GM19324 (cell line): Measurements from ENCODE around the gene STXBP2.

Experiments used
- ATAC-seq: cut with Tn5 transposase; IDR thresholded peaks from one replicate; pipeline ENCODE4 v1.9.1; 2021; ENCODE audit warnings: mild to moderate bottlenecking, moderate library complexity; ENCODE audit not compliant: unreplicated experiment, low FRiP score

Gene STXBP2

GRCh38 chr19:7636691-7637373 lies at the start of gene STXBP2:
TSS of gene STXBP2 (plus strand) at chr19:7637110. CDS start at chr19:7637150, 40 bp downstream.
- ATAC-seq, result peak; percentile 80

DNA sequence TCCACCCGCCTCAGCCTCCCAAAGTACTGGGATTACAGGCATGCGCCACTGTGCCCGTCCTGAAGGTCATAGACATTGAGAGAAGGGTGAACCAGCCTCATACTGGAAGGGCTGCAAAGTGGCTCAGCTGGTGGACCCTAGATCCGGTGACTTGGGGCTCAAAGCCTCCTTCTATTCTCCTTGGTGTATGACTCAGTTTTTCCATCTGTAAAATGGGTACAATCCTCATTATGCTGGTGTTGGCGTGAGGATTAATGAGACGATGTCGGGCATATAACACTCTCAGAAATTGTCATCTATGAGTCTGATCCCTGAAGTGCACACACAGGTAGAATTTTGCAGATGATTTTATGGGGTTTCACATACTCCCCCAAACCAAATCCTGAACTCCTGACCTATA lies 47.1 kb upstream of the STXBP2 start:
- no peak for ATAC-seq

- no peak for ATAC-seq
These were observed 46.7 kb upstream of the STXBP2 start for GRCh38 chr19:7590256-7590655.

DNA sequence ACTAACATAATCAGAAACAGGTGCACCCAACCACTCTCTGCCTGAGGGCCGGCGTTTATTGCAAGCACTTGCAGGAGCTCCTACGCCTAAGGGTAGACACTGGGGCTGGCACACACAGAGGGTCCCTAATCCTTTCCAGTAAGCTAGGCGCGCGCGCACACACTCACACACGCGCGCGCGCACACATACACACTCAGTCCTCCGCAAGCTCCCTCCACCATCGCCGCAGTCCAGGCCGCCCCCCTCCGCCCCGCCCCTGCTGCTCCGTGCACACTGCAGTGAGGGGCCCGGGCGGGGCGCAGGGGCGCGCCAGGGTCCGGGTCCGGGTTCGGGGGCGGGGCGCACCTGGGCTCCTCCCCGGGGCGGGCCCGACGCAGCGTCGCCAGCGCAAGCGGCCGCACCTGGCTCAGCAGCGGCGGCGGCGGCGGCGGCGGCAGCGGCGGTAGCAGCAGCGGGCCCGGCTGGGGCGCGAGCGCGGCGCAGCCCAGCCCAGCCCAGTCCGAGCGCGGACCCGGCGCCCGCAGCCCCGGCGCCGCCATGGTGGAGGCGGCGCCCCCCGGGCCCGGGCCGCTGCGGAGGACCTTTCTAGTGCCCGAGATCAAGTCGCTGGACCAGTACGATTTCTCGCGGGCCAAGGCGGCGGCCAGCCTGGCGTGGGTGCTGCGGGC lies 41.3 kb upstream of the STXBP2 start, which contains the start of gene CAMSAP3:
Gene CAMSAP3, plus strand, starts transcription at position 398 of the 668 bp plus-strand sequence. Its CDS starts 140 bp downstream, at position 538.
- no peak for ATAC-seq

DNA sequence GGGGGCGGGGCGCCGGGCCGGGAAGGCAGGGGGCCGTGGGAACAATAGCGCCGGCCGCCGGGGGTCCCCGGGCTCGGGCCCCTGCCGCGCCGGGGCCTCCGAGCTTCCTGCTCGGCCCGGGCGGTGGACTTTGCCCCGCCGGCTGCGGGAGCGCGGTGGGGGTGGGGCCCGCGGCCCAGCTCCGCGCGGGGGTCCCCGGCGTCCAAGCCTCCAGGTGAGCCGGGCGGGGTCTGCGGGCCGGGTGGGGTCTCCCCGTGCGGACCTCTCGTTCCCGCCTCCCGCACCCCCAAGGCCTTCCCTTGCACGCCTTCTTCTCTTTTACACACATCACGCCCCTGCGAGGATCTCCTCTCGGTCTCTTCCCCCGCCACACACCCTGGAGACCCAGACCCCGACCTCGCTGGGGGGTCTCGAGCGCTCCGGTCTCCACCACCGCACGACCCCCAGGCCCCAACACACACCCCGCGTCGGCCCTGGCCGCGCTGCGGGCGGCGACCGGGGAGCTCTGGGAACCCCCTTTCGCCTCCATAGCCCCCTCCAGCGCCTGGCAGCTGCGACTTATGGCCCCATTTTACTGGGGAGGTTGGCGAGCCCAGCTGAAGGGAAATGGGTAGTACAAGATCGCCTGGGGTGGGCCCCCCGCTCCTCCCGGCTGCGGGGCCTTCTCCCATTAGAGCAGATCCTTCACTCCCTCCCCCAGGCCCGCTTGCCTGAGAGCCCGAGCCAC lies 40.5 kb upstream of the STXBP2 start:
- ATAC-seq, result no peak

DNA sequence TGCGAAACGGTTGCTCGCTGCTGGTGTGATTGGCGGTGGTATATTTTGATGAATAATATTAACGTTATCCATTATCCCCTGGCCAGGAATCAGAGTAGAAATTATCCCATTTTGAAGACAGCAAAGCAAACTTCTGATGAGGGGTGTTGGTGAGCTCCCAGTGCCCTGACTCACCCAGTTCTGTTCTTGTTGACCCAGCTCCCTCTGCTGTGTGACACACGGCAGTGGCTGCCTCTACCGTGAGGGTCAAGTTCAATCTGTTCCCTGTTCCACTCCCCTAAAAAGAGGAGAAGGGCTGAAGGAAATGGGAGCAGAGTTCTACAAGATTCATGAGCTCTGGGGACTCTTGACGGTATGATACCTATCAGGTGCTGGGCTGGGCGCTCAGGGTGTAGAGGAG lies 39.2 kb upstream of the STXBP2 start:
- ATAC-seq, result no peak

DNA sequence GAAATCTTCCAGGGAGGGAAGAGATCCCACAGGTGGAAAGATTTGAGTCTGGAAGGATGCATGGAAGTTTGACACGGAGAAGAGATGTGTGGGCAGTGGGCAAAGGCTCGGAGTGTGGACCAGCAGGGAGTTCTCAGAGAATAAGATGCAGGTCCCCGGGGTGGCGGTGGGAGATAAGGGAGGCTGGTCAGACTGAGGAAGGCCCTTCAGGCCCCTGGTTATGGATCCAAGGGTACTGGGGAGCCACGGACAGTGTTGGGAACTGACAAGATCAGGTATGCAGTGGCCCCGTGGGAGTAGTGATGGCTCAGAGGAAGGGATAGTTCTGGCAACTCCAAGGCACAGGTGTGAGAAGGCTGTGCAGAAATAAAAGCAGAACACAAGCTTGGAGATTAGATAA lies 38.7 kb upstream of the STXBP2 start:
- no peak for ATAC-seq

- ATAC-seq, result no peak
These were observed 36.2 kb upstream of the STXBP2 start for GRCh38 chr19:7600721-7601120.

DNA sequence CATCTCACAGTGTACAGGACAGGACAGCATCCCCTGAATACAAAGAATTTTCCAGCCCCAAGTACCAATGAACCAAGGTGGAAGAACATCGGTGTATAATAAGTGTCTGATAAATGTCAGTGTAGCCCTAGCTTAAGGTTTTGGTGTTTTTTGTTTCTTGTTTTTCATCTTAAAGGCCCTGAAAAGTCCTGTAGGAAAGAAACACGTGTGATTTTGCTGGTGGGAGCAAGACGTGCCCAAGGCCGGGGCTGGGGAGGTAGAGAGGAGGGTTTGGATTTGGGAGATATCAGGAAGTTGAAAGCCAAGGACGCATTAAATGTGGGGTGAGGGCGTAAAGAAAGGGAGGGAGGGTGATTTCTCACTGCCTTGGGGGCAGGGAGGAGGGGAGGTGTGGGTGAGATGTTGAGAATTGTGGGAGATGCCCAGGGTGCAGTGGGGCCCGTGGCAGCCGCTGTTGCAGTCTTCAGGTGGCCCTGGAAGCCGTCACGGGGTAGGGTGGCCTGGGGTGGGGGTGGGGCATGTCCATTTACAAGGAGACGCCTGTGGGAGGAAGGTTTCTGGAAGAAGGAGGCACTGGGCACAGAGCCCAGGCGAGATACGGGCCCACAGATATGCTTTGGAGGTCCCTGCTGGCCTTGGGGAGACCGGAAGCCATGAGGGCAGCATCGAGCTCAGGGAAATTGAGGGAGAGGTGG lies 34.5 kb upstream of the STXBP2 start:
- no peak for ATAC-seq

GRCh38 chr19:7602935-7603497 lies 33.9 kb upstream of the STXBP2 start:
- ATAC-seq, result no peak

GRCh38 chr19:7603919-7604318 lies 33.0 kb upstream of the STXBP2 start:
- no peak for ATAC-seq

DNA sequence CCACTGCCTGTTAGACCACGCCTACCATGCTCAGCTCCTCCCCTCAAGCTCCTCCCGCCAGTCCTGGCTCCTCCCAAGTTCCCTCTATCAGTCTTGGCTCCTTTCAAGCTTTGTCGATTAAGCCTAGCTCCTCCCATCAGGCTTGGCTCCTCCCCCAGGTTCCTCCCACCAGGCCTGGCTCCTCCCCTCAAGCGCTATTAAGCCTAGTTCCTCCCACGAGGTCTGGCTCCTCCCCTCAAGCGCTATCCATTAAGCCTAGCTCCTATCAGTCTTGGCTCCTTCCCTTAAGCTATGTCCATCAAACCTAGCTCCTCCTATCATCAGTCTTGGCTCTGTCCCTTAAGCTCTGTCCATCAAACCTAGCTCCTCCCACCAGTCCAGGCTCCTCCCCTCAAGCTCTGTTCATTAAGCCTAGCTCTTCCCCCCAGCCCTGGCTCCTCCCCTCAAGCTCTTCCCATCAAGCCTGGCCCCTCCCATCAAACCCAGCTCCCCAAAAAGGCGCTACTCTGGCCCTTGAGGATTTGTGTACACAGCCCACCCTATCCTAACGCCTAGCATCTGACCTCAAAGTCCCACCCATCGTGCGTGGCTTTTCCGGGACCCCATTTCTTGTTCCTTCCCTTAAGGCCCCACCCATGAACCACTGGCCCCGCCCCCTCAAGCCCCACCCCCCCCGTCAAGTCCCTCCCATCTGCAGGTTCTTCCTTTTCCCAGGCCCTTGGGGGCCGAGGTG lies 31.3 kb upstream of the STXBP2 start:
- no peak for ATAC-seq

- ATAC-seq, result no peak
These were observed 30.6 kb upstream of the STXBP2 start for GRCh38 chr19:7606289-7606688.

DNA sequence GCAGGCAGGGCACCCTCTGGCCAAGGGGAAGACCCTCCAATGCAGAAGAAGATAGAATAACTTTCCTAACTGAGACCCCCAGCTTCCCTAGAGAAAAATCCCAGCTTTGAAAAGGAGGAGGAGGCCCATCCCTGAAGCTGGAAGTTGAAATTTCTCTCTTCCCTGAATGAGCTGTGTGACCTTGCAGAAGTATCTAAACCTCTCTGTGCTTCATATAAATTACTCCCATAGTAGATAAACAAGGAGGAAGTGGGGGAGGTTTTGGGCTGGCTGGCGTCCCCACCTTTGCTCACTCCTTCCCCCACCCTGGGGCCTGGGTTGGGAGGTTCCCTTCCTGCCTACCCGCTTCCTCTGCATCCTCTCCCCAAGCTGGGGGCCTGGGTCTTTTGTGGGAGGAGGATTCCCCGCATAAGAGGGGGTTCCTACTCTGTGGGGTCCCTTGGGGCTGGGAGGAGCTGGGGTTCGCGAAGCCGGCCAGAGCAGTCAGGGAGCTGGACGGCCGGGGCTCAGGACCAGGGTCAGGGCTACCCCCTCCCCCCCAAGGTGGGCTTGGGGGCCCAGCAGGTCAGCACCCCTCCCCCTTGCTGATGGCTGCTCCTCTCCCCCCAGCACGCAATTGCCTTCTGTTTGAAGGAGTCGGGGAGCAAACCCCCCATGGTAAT lies 29.6 kb upstream of the STXBP2 start:
- ATAC-seq, result no peak

DNA sequence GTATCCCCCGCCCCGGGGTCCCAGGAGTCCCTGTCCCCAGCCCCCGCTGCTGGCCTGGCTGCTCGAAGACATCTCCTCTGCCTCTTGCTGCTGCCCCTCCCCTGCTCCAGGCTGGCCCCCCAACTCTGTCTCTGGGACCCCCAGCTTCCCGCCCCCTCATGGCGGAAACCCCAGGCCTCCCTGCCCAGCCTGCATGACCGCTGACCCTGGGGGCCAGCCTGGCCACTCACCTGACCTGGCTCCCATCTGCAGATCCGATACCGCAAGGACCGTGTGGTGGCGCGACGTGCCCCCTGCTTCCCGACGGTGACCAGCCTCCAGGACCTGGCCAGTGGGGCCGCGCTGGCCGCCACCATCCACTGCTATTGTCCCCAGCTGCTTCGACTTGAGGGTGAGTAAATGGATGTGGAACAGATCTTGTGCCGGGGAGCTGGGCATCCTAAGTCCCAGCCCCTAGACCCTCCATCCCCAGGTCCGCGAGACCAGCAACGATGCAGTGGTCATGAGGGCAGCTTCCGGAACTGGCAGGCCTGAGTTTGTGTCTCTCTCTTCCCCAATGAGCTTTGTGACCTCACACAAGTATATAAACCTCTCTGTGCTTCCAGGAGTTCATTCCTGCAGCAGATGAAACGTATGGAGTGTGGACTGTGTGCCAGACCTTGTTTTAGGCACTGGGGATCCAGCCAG lies 28.9 kb upstream of the STXBP2 start:
- no peak for ATAC-seq

- ATAC-seq, result no peak
These were observed 26.2 kb upstream of the STXBP2 start for GRCh38 chr19:7610491-7611240.

DNA sequence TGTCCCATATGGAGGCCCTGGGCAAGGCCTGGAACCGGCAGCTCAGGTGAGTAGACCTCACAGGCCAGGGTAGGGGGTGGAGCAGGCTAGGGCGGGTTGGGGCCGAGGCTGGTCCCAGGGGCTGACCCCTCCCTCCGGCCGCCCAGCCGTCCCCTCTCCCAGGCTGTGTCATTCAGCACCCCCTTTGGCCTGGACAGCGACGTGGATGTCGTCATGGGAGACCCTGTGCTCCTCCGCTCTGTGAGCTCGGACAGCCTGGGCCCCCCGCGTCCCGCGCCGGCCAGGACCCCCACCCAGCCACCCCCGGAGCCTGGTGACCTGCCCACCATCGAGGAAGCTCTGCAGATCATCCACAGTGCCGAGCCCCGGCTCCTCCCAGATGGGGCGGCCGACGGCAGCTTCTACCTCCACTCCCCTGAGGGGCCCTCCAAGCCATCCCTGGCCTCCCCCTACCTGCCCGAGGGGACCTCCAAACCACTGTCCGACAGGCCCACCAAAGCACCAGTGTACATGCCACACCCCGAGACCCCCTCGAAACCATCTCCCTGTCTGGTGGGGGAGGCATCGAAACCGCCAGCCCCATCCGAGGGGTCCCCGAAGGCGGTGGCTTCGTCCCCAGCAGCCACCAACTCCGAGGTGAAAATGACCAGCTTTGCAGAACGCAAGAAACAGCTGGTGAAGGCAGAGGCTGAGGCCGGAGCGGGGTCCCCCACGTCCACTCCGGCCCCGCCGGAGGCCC lies 25.2 kb upstream of the STXBP2 start:
- ATAC-seq, result no peak
